Thymus (tissue), 11 donors: ENCODE results near the gene DDX3X. TPM values are rescaled to one million over a fixed set of nuclear protein-coding genes. Genes with fewer than 3 reads are reported as not detected.
A peak's percentile ranks its signal among the peaks of the same experiment; 100 is the strongest.

Experiments used
- DNase-seq, 9 donors: peaks; one replicate each; pipeline ENCODE4 v3.0.0-alpha.2; 2013; ENCODE audit warnings: low spot score in 9 of 9, low read depth in 6 of 9, missing footprints in 1 of 9
- H3K27ac ChIP-seq, 2 donors: one replicate each; pipeline ENCODE4 v1.5.1; 2013; ENCODE audit warnings: control low read depth in 1 of 2, low read depth in 1 of 2, low read length in 1 of 2, mild to moderate bottlenecking in 1 of 2, moderate library complexity in 1 of 2
- H3K27me3 ChIP-seq, 2 donors: one replicate each; pipeline ENCODE4 v1.5.1; 2013; ENCODE audit warnings: low read length in 1 of 2; ENCODE audit not compliant: control insufficient read depth in 2 of 2, insufficient read depth in 1 of 2
- H3K36me3 ChIP-seq, 2 donors: one replicate each; pipeline ENCODE4 v1.5.1; 2013; ENCODE audit warnings: low read length in 1 of 2, mild to moderate bottlenecking in 1 of 2, moderate library complexity in 1 of 2; ENCODE audit not compliant: control insufficient read depth in 2 of 2, insufficient read depth in 2 of 2
- H3K4me1 ChIP-seq, 2 donors: one replicate each; pipeline ENCODE4 v1.5.1; 2013; ENCODE audit warnings: low read length in 2 of 2; ENCODE audit not compliant: control insufficient read depth in 2 of 2, insufficient read depth in 2 of 2
- H3K4me3 ChIP-seq, 2 donors: one replicate each; pipeline ENCODE4 v1.5.1; 2013; ENCODE audit warnings: low read length in 2 of 2, control low read depth in 1 of 2, mild to moderate bottlenecking in 1 of 2
- H3K9me3 ChIP-seq, 2 donors: one replicate each; pipeline ENCODE4 v1.5.1; 2013; ENCODE audit warnings: low read length in 1 of 2, mild to moderate bottlenecking in 1 of 2; ENCODE audit not compliant: control insufficient read depth in 2 of 2, insufficient read depth in 1 of 2
- WGBS: extraction: QIAGEN DNeasy Blood & Tissue Kit; methylation state at CpG from one replicate; pipeline ENCODE4 v1.1.7; 2013; 5-methylcytosine and 5-hydroxymethylcytosine counted together
- polyA plus RNA-seq: library from polyadenylated mRNA; stranded (reverse); fragments of 200-250 nt; gene quantifications from one replicate; pipeline ENCODE4 v1.2.3, GENCODE V29; 2013
- total RNA-seq: library from RNA; stranded (reverse); fragments of 120-200 nt; gene quantifications from one replicate; pipeline ENCODE4 v1.2.4, GENCODE V29; 2013
- donor health status: healthy.

The DDX3X gene
- total and polyA plus RNA-seq, 2 donors, result 117 to 232 TPM

GRCh38 chrX:41344053-41344452 is 10.1 kb downstream of the DDX3X start:
- Histone ChIP-seq H3K27ac (no peak overlapping the region), H3K9me3 (no peaks in the 10 kb centered on the region), H3K27me3 (no peaks in the 10 kb centered on the region), H3K36me3 (peaks cover 31 to 96% of the 10 kb centered on the region in 2 donors), H3K4me1 (no peaks in the 10 kb centered on the region), H3K4me3 (no peak overlapping the region)
- no peak for DNase-seq
- 98% methylated on average over 9 of the region's 9 CpGs for WGBS

GRCh38 chrX:41347186-41347585 is 13.2 kb downstream of the DDX3X start:
- Histone ChIP-seq H3K4me1 (no peaks in the 10 kb centered on the region), H3K4me3 (no peak overlapping the region), H3K27me3 (no peaks in the 10 kb centered on the region), H3K27ac (no peak overlapping the region), H3K9me3 (no peaks in the 10 kb centered on the region), H3K36me3 (peaks cover 31 to 82% of the 10 kb centered on the region in 2 donors)
- DNase-seq, result no peak
- 97% methylated on average over 8 of the region's 8 CpGs for WGBS

- DNase-seq, result no peak
- 97% methylated on average over 4 of the region's 4 CpGs for WGBS
- no peaks in the 10 kb centered on the region for H3K4me1 ChIP-seq
- H3K36me3 ChIP-seq, result peaks cover 25 to 69% of the 10 kb centered on the region in 2 donors
- H3K27me3 ChIP-seq, result no peaks in the 10 kb centered on the region
- H3K27ac ChIP-seq, result no peak overlapping the region
- no peak overlapping the region for H3K4me3 ChIP-seq
- H3K9me3 ChIP-seq, result no peaks in the 10 kb centered on the region
Measured at GRCh38 chrX:41348551-41348950, 14.6 kb downstream of the DDX3X start.

- WGBS, result 96% methylated on average over 6 of the region's 6 CpGs
- Histone ChIP-seq H3K9me3 (no peaks in the 10 kb centered on the region), H3K4me3 (no peak overlapping the region), H3K36me3 (peaks cover 20 to 51% of the 10 kb centered on the region in 2 donors), H3K27ac (no peak overlapping the region), H3K4me1 (no peaks in the 10 kb centered on the region), H3K27me3 (no peaks in the 10 kb centered on the region)
- DNase-seq, result no peak
Measured at GRCh38 chrX:41350150-41350975, 16.4 kb downstream of the DDX3X start.

GRCh38 chrX:41350976-41351569 is 17.1 kb downstream of the DDX3X start:
- H3K36me3 ChIP-seq, result peaks cover 13 to 44% of the 10 kb centered on the region in 2 donors
- H3K4me3 ChIP-seq, result no peak overlapping the region

GRCh38 chrX:41351923-41352322 is 18.0 kb downstream of the DDX3X start:
- WGBS, result 69% methylated on average over 3 of the region's 3 CpGs
- DNase-seq, result no peak
- no peaks in the 10 kb centered on the region for H3K9me3 ChIP-seq
- H3K4me1 ChIP-seq, result no peaks in the 10 kb centered on the region
- no peak overlapping the region for H3K27ac ChIP-seq
- no peak overlapping the region for H3K4me3 ChIP-seq
- H3K36me3 ChIP-seq, result peaks cover 10 to 35% of the 10 kb centered on the region in 2 donors
- no peaks in the 10 kb centered on the region for H3K27me3 ChIP-seq

More at GRCh38 chrX:41350976-41351569, 17.1 kb downstream of the DDX3X start:
- WGBS, result 89% methylated on average over 3 of the region's 3 CpGs
- H3K27me3 ChIP-seq, result no peaks in the 10 kb centered on the region
- no peak for DNase-seq
- no peaks in the 10 kb centered on the region for H3K4me1 ChIP-seq
- no peaks in the 10 kb centered on the region for H3K9me3 ChIP-seq
- H3K27ac ChIP-seq, result no peak overlapping the region

GRCh38 chrX:41352329-41352838 is 18.4 kb downstream of the DDX3X start:
- WGBS, result 97% methylated on average over 3 of the region's 3 CpGs
- Histone ChIP-seq H3K27ac (no peak overlapping the region), H3K27me3 (no peaks in the 10 kb centered on the region), H3K9me3 (no peaks in the 10 kb centered on the region), H3K4me1 (no peaks in the 10 kb centered on the region), H3K36me3 (peaks cover 5 to 30% of the 10 kb centered on the region in 2 donors), H3K4me3 (no peak overlapping the region)
- no peak for DNase-seq

- Histone ChIP-seq H3K4me1 (no peaks in the 10 kb centered on the region), H3K27me3 (no peaks in the 10 kb centered on the region), H3K36me3 (peaks cover 0 to 16% of the 10 kb centered on the region in 2 donors), H3K9me3 (no peaks in the 10 kb centered on the region), H3K4me3 (no peak overlapping the region), H3K27ac (peak overlapping the region in 1 of 2 donors; percentile 7)
- no peak for DNase-seq
- WGBS, result 68% methylated on average over 3 of the region's 3 CpGs
Measured at GRCh38 chrX:41353985-41354384, 20.0 kb downstream of the DDX3X start.

- no peak overlapping the region for H3K4me3 ChIP-seq
- no peak overlapping the region for H3K27ac ChIP-seq
- DNase-seq, result no peak
- H3K9me3 ChIP-seq, result no peaks in the 10 kb centered on the region
- H3K4me1 ChIP-seq, result no peaks in the 10 kb centered on the region
- H3K27me3 ChIP-seq, result no peaks in the 10 kb centered on the region
- no peaks in the 10 kb centered on the region for H3K36me3 ChIP-seq
- WGBS, result 98% methylated on average over 4 of the region's 4 CpGs
Measured at GRCh38 chrX:41369152-41369551, 35.2 kb downstream of the DDX3X start.
